Smooth muscle cell (in vitro differentiated cells): ENCODE data around the gene USF3. TPM values are rescaled to one million over a fixed set of nuclear protein-coding genes. Genes with fewer than 3 reads are reported as not detected.
A peak's percentile ranks its signal among the peaks of the same experiment; 100 is the strongest.

ENCODE experiments used
- DNase-seq: peaks from one replicate; lab custom pipeline; 2025; ENCODE audit not compliant: unreplicated experiment; lab: John Stamatoyannopoulos, UW
- H2AFZ ChIP-seq: fragments of 200-600 bp; sonication (generic); 2 replicates; pipeline ENCODE4 v1.6.0; 2016; ENCODE audit warnings: antibody characterized with exemption, low read depth, mild to moderate bottlenecking
- H3F3A ChIP-seq: fragments of 200-600 bp; sonication (generic); 2 replicates; pipeline ENCODE4 v1.6.0; 2017; ENCODE audit warnings: antibody characterized with exemption, low read depth
- H3K27ac ChIP-seq: fragments of 200-600 bp; sonication (generic); 2 replicates; pipeline ENCODE4 v1.5.1; 2016; ENCODE audit warnings: low read depth, mild to moderate bottlenecking
- H3K27me3 ChIP-seq: fragments of 200-600 bp; sonication (generic); 2 replicates; pipeline ENCODE4 v1.6.1; 2016; ENCODE audit warnings: low read depth, mild to moderate bottlenecking
- H3K36me3 ChIP-seq: fragments of 200-600 bp; sonication (generic); 2 replicates; pipeline ENCODE4 v1.5.1; 2016; ENCODE audit warnings: low read depth
- H3K4me1 ChIP-seq: fragments of 200-600 bp; sonication (generic); 2 replicates; pipeline ENCODE4 v1.5.1; 2016; ENCODE audit warnings: low read depth
- H3K4me2 ChIP-seq: fragments of 200-600 bp; sonication (generic); 2 replicates; pipeline ENCODE4 v1.6.0; 2016; ENCODE audit warnings: mild to moderate bottlenecking
- H3K4me3 ChIP-seq: fragments of 200-600 bp; sonication (generic); 2 replicates; pipeline ENCODE4 v1.5.1; 2016; ENCODE audit warnings: mild to moderate bottlenecking
- H3K79me2 ChIP-seq: fragments of 200-600 bp; sonication (generic); 2 replicates; pipeline ENCODE4 v1.6.0; 2016; ENCODE audit warnings: low read depth, mild to moderate bottlenecking
- H3K9ac ChIP-seq: fragments of 200-600 bp; sonication (generic); 2 replicates; pipeline ENCODE4 v1.6.0; 2016; ENCODE audit warnings: low read depth
- H3K9me3 ChIP-seq: fragments of 200-600 bp; sonication (generic); replicated peaks from 2 replicates; pipeline ENCODE4 v1.5.1; 2016; ENCODE audit warnings: low read depth
- H4K20me1 ChIP-seq: fragments of 200-600 bp; sonication (generic); 2 replicates; pipeline ENCODE4 v1.6.0; 2016; ENCODE audit warnings: low read depth
- WGBS: methylation state at CpG from one replicate; pipeline ENCODE4 v1.1.7; 2016; ENCODE audit warnings: low lambda C conversion rate; 5-methylcytosine and 5-hydroxymethylcytosine counted together
- polyA plus RNA-seq: library from polyadenylated mRNA; unstranded; fragments of >200 nt; fragmentation: Nextera tagmentation; extraction: Ambion mirVana; gene quantifications from 2 replicates; pipeline ENCODE4 v1.2.1, GENCODE V29; 2016
- total RNA-seq: library from RNA; depleted of rRNA; stranded (reverse); fragments of >200 nt; gene quantifications from 2 replicates; pipeline ENCODE4 v1.2.3, GENCODE V29; 2014
- TF ChIP-seq, protein P1 (sequence below): fragments of 200-600 bp; sonication (generic); IDR thresholded peaks from 2 replicates; pipeline ENCODE4 v1.5.1; 2017; ENCODE audit warnings: borderline replicate concordance, mild to moderate bottlenecking, antibody characterized with exemption; ENCODE audit not compliant: insufficient read depth, poor library complexity, severe bottlenecking

The USF3 gene
- total and polyA plus RNA-seq, 2 experiments from 2014 or later = 2.9 to 12.3 TPM

DNA sequence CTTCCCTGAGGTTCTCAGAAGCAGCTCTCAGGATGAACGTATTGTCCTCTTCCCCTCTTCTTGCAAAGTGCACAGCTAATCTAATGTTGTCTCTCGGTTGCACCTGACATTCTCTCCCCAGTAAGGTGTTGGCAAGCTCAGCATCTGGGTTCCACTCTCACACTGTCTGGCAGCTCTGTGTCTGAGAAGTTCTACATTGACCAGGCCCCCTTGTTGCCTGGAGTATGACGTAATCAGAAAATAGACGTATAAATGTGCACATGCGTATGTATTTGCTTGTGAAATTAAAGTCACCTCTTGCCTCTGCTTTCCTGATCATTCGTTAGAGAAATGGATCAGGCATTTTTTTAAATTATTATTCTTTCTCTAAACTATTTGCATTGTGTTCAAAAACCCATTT is 67.7 kb downstream of the USF3 start:
- TF ChIP-seq, protein P1, sequence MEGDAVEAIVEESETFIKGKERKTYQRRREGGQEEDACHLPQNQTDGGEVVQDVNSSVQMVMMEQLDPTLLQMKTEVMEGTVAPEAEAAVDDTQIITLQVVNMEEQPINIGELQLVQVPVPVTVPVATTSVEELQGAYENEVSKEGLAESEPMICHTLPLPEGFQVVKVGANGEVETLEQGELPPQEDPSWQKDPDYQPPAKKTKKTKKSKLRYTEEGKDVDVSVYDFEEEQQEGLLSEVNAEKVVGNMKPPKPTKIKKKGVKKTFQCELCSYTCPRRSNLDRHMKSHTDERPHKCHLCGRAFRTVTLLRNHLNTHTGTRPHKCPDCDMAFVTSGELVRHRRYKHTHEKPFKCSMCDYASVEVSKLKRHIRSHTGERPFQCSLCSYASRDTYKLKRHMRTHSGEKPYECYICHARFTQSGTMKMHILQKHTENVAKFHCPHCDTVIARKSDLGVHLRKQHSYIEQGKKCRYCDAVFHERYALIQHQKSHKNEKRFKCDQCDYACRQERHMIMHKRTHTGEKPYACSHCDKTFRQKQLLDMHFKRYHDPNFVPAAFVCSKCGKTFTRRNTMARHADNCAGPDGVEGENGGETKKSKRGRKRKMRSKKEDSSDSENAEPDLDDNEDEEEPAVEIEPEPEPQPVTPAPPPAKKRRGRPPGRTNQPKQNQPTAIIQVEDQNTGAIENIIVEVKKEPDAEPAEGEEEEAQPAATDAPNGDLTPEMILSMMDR = no peak
- no peak overlapping the region for H3K27ac ChIP-seq
- H3K9me3 ChIP-seq = no peaks in the 10 kb centered on the region
- H2AFZ ChIP-seq = no peak overlapping the region
- H3F3A ChIP-seq = no peaks in the 10 kb centered on the region
- 96% methylated on average over 6 of the region's 6 CpGs for WGBS
- H3K27me3 ChIP-seq = peaks cover 18% of the 10 kb centered on the region
- H3K4me3 ChIP-seq = no peak overlapping the region
- no peaks in the 10 kb centered on the region for H3K36me3 ChIP-seq
- H4K20me1 ChIP-seq = no peaks in the 10 kb centered on the region
- H3K9ac ChIP-seq = no peak overlapping the region
- no peak for DNase-seq
- no peak overlapping the region for H3K4me2 ChIP-seq
- no peaks in the 10 kb centered on the region for H3K4me1 ChIP-seq
- H3K79me2 ChIP-seq = no peaks in the 10 kb centered on the region

DNA sequence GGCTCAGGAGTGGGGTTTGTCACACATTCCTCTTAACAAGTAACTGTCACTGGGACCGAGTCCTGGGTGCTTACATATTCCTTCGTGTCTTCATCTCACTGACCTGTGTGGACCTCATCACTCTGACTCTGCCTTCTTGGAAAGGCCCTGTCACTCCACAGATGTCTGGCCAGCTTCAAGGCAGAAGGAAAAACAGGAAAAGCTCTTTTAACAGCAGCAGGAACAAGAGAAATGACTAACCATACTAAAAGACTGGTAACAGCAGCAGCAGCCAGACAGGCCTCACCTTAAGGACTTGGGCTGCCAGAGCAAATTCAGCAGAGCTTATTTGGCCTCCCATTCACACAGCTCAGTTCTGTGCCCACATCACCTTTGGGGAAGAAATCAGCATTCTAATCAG is 68.1 kb downstream of the USF3 start:
- Histone ChIP-seq H3K4me1 (no peaks in the 10 kb centered on the region), H3K36me3 (no peaks in the 10 kb centered on the region), H4K20me1 (no peaks in the 10 kb centered on the region), H3F3A (no peaks in the 10 kb centered on the region), H3K9me3 (no peaks in the 10 kb centered on the region), H3K9ac (no peak overlapping the region), H3K4me3 (no peak overlapping the region), H3K27ac (no peak overlapping the region), H3K4me2 (no peak overlapping the region), H3K79me2 (no peaks in the 10 kb centered on the region), H2AFZ (no peak overlapping the region), H3K27me3 (peaks cover 23% of the 10 kb centered on the region)
- no peak for DNase-seq
- WGBS = 76% methylated on average over 2 of the region's 2 CpGs
- TF ChIP-seq, protein P1 = no peak

DNA sequence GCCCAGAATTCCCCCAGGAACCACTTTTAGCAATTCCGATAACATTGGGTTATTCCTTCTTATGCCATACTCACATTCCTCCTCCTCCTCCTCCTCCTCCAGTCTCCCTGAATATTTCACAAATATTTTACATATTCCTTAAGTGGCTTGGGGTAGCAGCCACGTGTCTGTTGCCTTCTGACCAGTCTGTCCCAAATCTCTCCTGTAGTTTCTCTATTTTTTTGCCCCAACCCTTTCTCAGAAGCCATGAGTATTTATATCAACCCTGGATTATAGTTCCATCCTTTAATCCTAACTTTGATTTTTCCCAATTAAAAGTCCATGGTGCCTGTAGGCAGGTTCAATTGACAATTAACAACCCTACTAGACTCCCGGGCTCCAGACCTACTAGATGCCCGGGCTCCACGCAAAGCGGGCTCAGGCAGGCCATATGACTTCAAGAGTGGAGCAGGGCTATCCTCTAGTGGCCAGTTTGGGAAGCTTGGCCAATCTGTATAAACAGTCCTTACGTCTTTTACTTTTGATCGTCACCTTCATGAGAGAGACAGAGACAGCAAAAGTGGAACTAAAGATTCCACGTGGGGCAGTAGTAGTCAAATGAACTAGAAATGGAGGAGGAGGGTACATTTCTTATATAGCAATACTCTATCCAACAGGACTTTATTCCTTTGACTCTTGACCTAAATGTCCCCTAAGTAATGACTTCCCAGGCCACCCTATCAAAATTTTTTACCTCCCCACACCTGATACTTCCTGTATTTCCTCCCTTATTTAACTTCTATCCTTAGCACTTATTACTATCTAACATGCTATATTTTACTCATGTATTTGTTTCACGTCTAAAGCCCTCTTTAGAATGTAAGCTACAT is 69.7 kb downstream of the USF3 start:
- H3F3A ChIP-seq = no peaks in the 10 kb centered on the region
- no peaks in the 10 kb centered on the region for H3K9me3 ChIP-seq
- H3K4me3 ChIP-seq = peak overlapping the region; percentile 30
- WGBS = 36% methylated on average over 10 of the region's 10 CpGs
- no peaks in the 10 kb centered on the region for H3K79me2 ChIP-seq
- no peak overlapping the region for H3K27ac ChIP-seq
- no peak for DNase-seq
- peak overlapping the region; percentile 75 for H3K4me2 ChIP-seq
- no peaks in the 10 kb centered on the region for H4K20me1 ChIP-seq
- peak overlapping the region; percentile 16 for H2AFZ ChIP-seq
- no peaks in the 10 kb centered on the region for H3K4me1 ChIP-seq
- TF ChIP-seq, protein P1 = peak; percentile 67
- no peak overlapping the region for H3K9ac ChIP-seq
- H3K27me3 ChIP-seq = peaks cover 25% of the 10 kb centered on the region
- no peaks in the 10 kb centered on the region for H3K36me3 ChIP-seq

DNA sequence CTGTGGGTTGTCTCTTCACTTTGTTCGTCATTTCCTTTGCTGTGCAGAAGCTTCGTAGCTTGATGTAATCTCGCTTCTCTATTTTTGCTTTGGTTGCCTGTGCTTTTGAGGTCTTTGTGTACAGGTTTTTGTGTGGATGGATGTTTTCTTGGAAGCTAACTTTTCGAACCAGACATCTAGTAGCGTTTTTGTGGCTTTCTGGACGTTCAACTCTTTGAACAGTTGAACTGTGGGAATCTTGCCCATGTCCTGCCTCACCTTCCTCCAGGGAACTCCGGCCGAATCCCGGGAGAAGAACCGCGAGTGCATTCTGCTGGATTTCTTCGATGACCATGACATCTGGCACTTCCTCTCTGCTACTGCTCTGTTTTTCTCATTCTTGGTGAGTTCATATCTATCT is 70.6 kb downstream of the USF3 start:
- no peaks in the 10 kb centered on the region for H3F3A ChIP-seq
- H3K4me2 ChIP-seq = no peak overlapping the region
- TF ChIP-seq, protein P1 = no peak
- WGBS = 76% methylated on average over 12 of the region's 12 CpGs
- DNase-seq = no peak
- H3K27me3 ChIP-seq = peaks cover 26% of the 10 kb centered on the region
- no peaks in the 10 kb centered on the region for H3K79me2 ChIP-seq
- H3K9ac ChIP-seq = no peak overlapping the region
- H4K20me1 ChIP-seq = no peaks in the 10 kb centered on the region
- no peaks in the 10 kb centered on the region for H3K4me1 ChIP-seq
- H3K9me3 ChIP-seq = no peaks in the 10 kb centered on the region
- H3K27ac ChIP-seq = no peak overlapping the region
- H3K4me3 ChIP-seq = no peak overlapping the region
- H2AFZ ChIP-seq = no peak overlapping the region
- H3K36me3 ChIP-seq = no peaks in the 10 kb centered on the region
